Keratinocyte (primary cell): Measurements from ENCODE around the gene CIZ1. TPM values are rescaled to one million over a fixed set of nuclear protein-coding genes. Genes with fewer than 3 reads are reported as not detected.

Experiments
- DNase-seq: peaks from one replicate; pipeline ENCODE4 v3.0.0-alpha.2; 2011; ENCODE audit warnings: low read depth, missing footprints, low spot score
- FAIRE-seq: peaks from 2 replicates; lab custom pipeline; 2011; peaks lifted over from hg19 to GRCh38; lab: Jason Lieb, UNC
- H2AFZ ChIP-seq: 2 replicates; pipeline ENCODE4 v1.6.0; 2012; ENCODE audit warnings: low read length, control low read depth, inconsistent platforms; ENCODE audit not compliant: control insufficient read depth
- H3K27ac ChIP-seq: 2 replicates; pipeline ENCODE4 v1.5.1; 2011; ENCODE audit warnings: low read length; ENCODE audit not compliant: control insufficient read depth, insufficient read depth
- H3K27me3 ChIP-seq: 3 replicates; pipeline ENCODE4 v1.6.0; 2011; ENCODE audit warnings: low read length; ENCODE audit not compliant: control insufficient read depth, insufficient read depth; ENCODE audit errors: extremely low read depth
- H3K36me3 ChIP-seq, 2 experiments: 2 replicates in 1 of 2; 3 replicates in 1 of 2; pipeline ENCODE4 v1.5.1; 2011; ENCODE audit warnings: low read length in 2 of 2, mild to moderate bottlenecking in 1 of 2; ENCODE audit not compliant: control insufficient read depth in 2 of 2, insufficient read depth in 2 of 2; ENCODE audit errors: extremely low read depth in 1 of 2
- H3K4me1 ChIP-seq: 3 replicates; pipeline ENCODE4 v1.5.1; 2011; ENCODE audit warnings: low read length; ENCODE audit not compliant: control insufficient read depth, insufficient read depth; ENCODE audit errors: extremely low read depth
- H3K4me2 ChIP-seq: 3 replicates; pipeline ENCODE4 v1.6.0; 2011; ENCODE audit warnings: low read depth, low read length; ENCODE audit not compliant: control insufficient read depth, insufficient read depth; ENCODE audit errors: extremely low read depth
- H3K4me3 ChIP-seq, 3 experiments: fragments of 200-600 bp in 1 of 3; sonication (generic) in 1 of 3; 2 replicates in 2 of 3; 3 replicates in 1 of 3; pipeline ENCODE4 v1.5.1; 2011 to 2016; ENCODE audit warnings: low read length in 3 of 3, mild to moderate bottlenecking in 3 of 3, control low read depth in 2 of 3, inconsistent platforms in 1 of 3, low read depth in 1 of 3, mixed read lengths in 1 of 3, mixed run types in 1 of 3, moderate library complexity in 1 of 3; ENCODE audit not compliant: control insufficient read depth in 2 of 3, insufficient read depth in 2 of 3; ENCODE audit errors: extremely low read depth in 1 of 3
- H3K79me2 ChIP-seq: 2 replicates; pipeline ENCODE4 v1.6.0; 2012; ENCODE audit warnings: low read length; ENCODE audit not compliant: control insufficient read depth, insufficient read depth
- H3K9ac ChIP-seq: 3 replicates; pipeline ENCODE4 v1.6.0; 2011; ENCODE audit warnings: low read length; ENCODE audit not compliant: control insufficient read depth, insufficient read depth; ENCODE audit errors: extremely low read depth
- H3K9me1 ChIP-seq: 3 replicates; pipeline ENCODE4 v1.6.0; 2011; ENCODE audit warnings: low read length; ENCODE audit not compliant: control insufficient read depth, insufficient read depth; ENCODE audit errors: extremely low read depth
- H3K9me3 ChIP-seq: 2 replicates; pipeline ENCODE4 v1.5.1; 2012; ENCODE audit warnings: low read depth, low read length; ENCODE audit not compliant: control insufficient read depth
- H4K20me1 ChIP-seq: 3 replicates; pipeline ENCODE4 v1.6.0; 2011; ENCODE audit warnings: low read length; ENCODE audit not compliant: control insufficient read depth, insufficient read depth; ENCODE audit errors: extremely low read depth
- EZH2 ChIP-seq: IDR thresholded peaks from one replicate; pipeline ENCODE4 v1.6.1; 2012; ENCODE audit warnings: inconsistent platforms, mild to moderate bottlenecking, low read length, moderate library complexity
- dilution Hi-C: fragments of 300-500 bp; cut with MboI; formaldehyde crosslinking; loops from one replicate; pipeline ENCODE4 v1.7.0; 2020; ENCODE audit warnings: low sequenced_read_pairs; ENCODE audit not compliant: extremely low pct_ligation_motif_present
- polyA plus RNA-seq, 5 experiments: library from polyadenylated mRNA; depleted of rRNA in 3 of 5; stranded (reverse) in 3 of 5; stranded (forward) in 1 of 5; unstranded in 1 of 5; fragments of >200 nt; gene quantifications; 1 replicate in 1 of 5; 2 replicates in 3 of 5; 3 replicates in 1 of 5; pipeline versions ENCODE4 v1.2.1 to v1.2.3, GENCODE V29; 2011 to 2012; ENCODE audit warnings: missing spikeins in 2 of 5, low read depth in 1 of 5, low replicate concordance in 1 of 5
- TF ChIP-seq, protein P1 (sequence below), 3 experiments: IDR thresholded peaks in 1 of 3; conservative IDR thresholded peaks in 1 of 3; optimal IDR thresholded peaks in 1 of 3; 2 replicates in 2 of 3; 3 replicates in 1 of 3; pipeline versions ENCODE3 to v1.5.1; 2011; ENCODE audit warnings: low read length in 3 of 3, mild to moderate bottlenecking in 3 of 3, moderate library complexity in 2 of 3, control low read depth in 1 of 3, inconsistent platforms in 1 of 3; ENCODE audit not compliant: insufficient read depth in 2 of 3; ENCODE audit errors: extremely low read depth in 1 of 3

CIZ1 gene
- polyA plus RNA-seq, 1 donor (not counting 4 experiments of a cell fraction or from before 2014, with no cell fraction given) = 23.5 TPM

DNA sequence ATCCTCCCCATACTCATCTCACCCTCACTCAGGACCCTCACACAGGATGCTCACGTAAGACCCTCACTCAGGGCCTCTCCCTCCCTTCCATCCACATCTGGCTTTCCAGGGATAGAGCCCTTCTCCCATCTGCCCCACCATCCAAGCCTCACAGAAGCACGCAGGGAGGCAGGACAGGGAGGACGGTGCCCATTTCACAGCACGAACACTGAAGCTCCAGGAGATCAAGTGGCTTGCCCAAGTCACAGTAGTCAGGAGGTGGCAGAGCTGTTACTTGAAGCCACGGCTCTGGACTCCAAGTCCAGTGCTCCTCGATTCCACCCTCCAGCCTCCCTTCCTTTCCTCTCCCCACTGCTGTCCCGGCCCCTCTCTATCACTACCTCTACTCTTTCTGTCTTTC is 33.5 kb upstream of the CIZ1 start:
- Histone ChIP-seq H3K9me3 (no peaks in the 10 kb centered on the region), H3K4me1 (no peaks in the 10 kb centered on the region), H4K20me1 (no peaks in the 10 kb centered on the region), H3K27ac (no peak overlapping the region), H2AFZ (no peak overlapping the region), H3K79me2 (no peaks in the 10 kb centered on the region), H3K27me3 (peaks cover 5% of the 10 kb centered on the region), H3K36me3 (no peaks in the 10 kb centered on the region), H3K9me1 (no peaks in the 10 kb centered on the region), H3K9ac (no peak overlapping the region), H3K4me2 (no peak overlapping the region), H3K4me3 (no peak overlapping the region)
- FAIRE-seq = no peak
- no peak for DNase-seq
- TF ChIP-seq, protein P1, sequence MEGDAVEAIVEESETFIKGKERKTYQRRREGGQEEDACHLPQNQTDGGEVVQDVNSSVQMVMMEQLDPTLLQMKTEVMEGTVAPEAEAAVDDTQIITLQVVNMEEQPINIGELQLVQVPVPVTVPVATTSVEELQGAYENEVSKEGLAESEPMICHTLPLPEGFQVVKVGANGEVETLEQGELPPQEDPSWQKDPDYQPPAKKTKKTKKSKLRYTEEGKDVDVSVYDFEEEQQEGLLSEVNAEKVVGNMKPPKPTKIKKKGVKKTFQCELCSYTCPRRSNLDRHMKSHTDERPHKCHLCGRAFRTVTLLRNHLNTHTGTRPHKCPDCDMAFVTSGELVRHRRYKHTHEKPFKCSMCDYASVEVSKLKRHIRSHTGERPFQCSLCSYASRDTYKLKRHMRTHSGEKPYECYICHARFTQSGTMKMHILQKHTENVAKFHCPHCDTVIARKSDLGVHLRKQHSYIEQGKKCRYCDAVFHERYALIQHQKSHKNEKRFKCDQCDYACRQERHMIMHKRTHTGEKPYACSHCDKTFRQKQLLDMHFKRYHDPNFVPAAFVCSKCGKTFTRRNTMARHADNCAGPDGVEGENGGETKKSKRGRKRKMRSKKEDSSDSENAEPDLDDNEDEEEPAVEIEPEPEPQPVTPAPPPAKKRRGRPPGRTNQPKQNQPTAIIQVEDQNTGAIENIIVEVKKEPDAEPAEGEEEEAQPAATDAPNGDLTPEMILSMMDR (optimal IDR thresholded peaks at IDR 0.05 in 1 of 3, IDR thresholded peaks at IDR 0.05 in 1 of 3, conservative IDR thresholded peaks at IDR 0.05 in 1 of 3; ENCODE audit: extremely low read depth in 1 of 3, insufficient read depth in 2 of 3, low read length in 3 of 3) = no peak
- TF ChIP-seq EZH2 = no peak
- dilution Hi-C loops = no loop called here

DNA sequence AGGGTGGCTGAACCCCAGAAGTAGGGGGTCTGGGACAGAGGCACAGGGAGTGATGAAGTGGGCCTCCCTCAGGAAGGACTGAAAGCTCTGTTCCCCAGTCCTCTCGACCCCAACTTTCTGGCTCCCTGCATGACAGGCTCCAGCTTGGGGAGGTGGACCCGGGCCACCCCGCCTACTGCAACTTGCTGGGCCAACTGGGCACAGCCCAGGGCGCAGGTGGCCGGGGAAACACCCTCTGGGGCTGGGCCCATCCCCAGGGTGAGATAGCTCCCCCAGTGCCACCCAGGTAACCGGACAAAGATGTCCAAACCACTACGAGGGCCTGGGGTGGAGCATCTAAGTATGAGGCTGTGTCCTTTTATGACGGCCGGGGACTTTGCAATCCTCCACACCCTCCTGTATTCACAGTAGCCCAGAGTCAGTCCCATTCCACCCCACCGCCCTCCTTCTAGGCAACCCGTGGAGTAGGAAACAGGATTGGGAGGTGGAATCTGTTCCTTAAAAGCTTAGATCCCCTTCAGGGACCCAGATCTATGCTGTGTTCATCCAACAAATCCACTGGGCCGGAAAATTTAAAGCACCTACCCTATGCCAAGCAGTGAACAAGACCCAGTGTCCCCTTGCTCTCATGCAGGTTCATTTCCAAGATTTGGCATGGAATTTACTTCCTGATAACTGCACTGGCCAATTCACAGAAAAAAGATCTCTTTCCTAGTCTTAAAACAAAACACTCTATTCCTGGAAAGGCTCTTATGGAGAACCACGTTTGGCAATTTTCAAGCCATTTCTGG is 31.7 kb upstream of the CIZ1 start:
- FAIRE-seq = no peak
- H3K79me2 ChIP-seq = no peaks in the 10 kb centered on the region
- peaks cover 5% of the 10 kb centered on the region for H3K27me3 ChIP-seq
- TF ChIP-seq, protein P1 (optimal IDR thresholded peaks at IDR 0.05 in 1 of 3, IDR thresholded peaks at IDR 0.05 in 1 of 3, conservative IDR thresholded peaks at IDR 0.05 in 1 of 3; ENCODE audit: extremely low read depth in 1 of 3, insufficient read depth in 2 of 3, low read length in 3 of 3) = no peak
- no peak for TF ChIP-seq EZH2
- H4K20me1 ChIP-seq = no peaks in the 10 kb centered on the region
- no peak overlapping the region for H3K4me2 ChIP-seq
- no peaks in the 10 kb centered on the region for H3K9me3 ChIP-seq
- no peak overlapping the region for H3K4me3 ChIP-seq
- no peaks in the 10 kb centered on the region for H3K36me3 ChIP-seq
- H3K4me1 ChIP-seq = peaks cover 5% of the 10 kb centered on the region
- H3K9ac ChIP-seq = no peak overlapping the region
- no peak overlapping the region for H2AFZ ChIP-seq
- H3K9me1 ChIP-seq = no peaks in the 10 kb centered on the region
- no peak for DNase-seq
- H3K27ac ChIP-seq = no peak overlapping the region
- dilution Hi-C loops = no loop called here
